ENCODE data around the gene NUMBL. TPM values are rescaled to one million over a fixed set of nuclear protein-coding genes. Genes with fewer than 3 reads are reported as not detected.

The NUMBL gene
- total RNA-seq, 2 experiments from 2014 or later, result 4.9 to 8.9 TPM

GRCh38 chr19:40666803-40667438, 23.5 kb downstream of the NUMBL start:
- Histone ChIP-seq H3K9me2 (ENCODE audit: insufficient read depth, low read length) (no peaks in the 10 kb centered on the region), H2AFZ (ENCODE audit: low read length) (no peak overlapping the region), H3K79me2 (ENCODE audit: insufficient read depth, low read depth, low read length) (no peaks in the 10 kb centered on the region), H3K27ac (ENCODE audit: low read depth, low read length, poor library complexity, severe bottlenecking) (no peak overlapping the region), H3K9me3 (ENCODE audit: low read length) (no peaks in the 10 kb centered on the region), H3K4me3 (ENCODE audit: low read depth, low read length, poor library complexity, severe bottlenecking) (no peak overlapping the region), H3K36me3 (ENCODE audit: insufficient read depth, low read length) (0 out of 2 replicates have a peak, but pooled peaks cover 6% of the 10 kb centered on the region), H3K4me2 (ENCODE audit: low read length) (no peak overlapping the region), H4K20me1 (ENCODE audit: insufficient read depth, low read length) (no peaks in the 10 kb centered on the region), H3K4me1 (ENCODE audit: insufficient read depth, low read length, poor library complexity, severe bottlenecking) (peaks cover 8% of the 10 kb centered on the region)
- TF ChIP-seq EZH2phosphoT487 (IDR thresholded peaks at IDR 0.05; ENCODE audit: borderline replicate concordance, low read depth, low read length) (no peak), CTCF (conservative IDR thresholded peaks at IDR 0.05; ENCODE audit: low read length) (no peak)
- ChIA-PET CTCF (ENCODE audit: unreplicated experiment) (no interaction called here), POLR2A (no interaction called here)
- no peak for DNase-seq (ENCODE audit: low spot score)
- BruUV-seq (replicated peaks), result no TSS peak
- intact Hi-C loops (cut with micrococcal nuclease; ENCODE audit: unreplicated experiment), result no loop called here

GRCh38 chr19:40663695-40664692, 26.5 kb downstream of the NUMBL start:
- CTCF ChIA-PET (ENCODE audit: unreplicated experiment), result interaction anchor here (0.6 to 1.0 kb wide), 2 partner anchors 86 to 156 kb away, joined by 3 read pairs; partner anchors contain the start of gene ACTMAP
- H3K4me3 ChIP-seq (ENCODE audit: low read depth, low read length, poor library complexity, severe bottlenecking), result peak overlapping the region; percentile 76
- intact Hi-C loops (cut with micrococcal nuclease; ENCODE audit: unreplicated experiment), result loop anchor here (1.0 to 5.0 kb wide), 4 partner anchors 88 to 481 kb away; partner anchors contain the start of genes ACTMAP and SNRPA
- peak overlapping the region; percentile 94 for H2AFZ ChIP-seq (ENCODE audit: low read length)
- H3K27ac ChIP-seq (ENCODE audit: low read depth, low read length, poor library complexity, severe bottlenecking), result no peak overlapping the region
- TF ChIP-seq CTCF (conservative IDR thresholded peaks at IDR 0.05; ENCODE audit: low read length) (no peak), EZH2phosphoT487 (IDR thresholded peaks at IDR 0.05; ENCODE audit: borderline replicate concordance, low read depth, low read length) (no peak)
- no peaks in the 10 kb centered on the region for H3K9me3 ChIP-seq (ENCODE audit: low read length)
- no peak for DNase-seq (ENCODE audit: low spot score)
- H3K4me1 ChIP-seq (ENCODE audit: insufficient read depth, low read length, poor library complexity, severe bottlenecking), result peaks cover 8% of the 10 kb centered on the region
- H3K79me2 ChIP-seq (ENCODE audit: insufficient read depth, low read depth, low read length), result no peaks in the 10 kb centered on the region
- POLR2A ChIA-PET, result no interaction called here
- peak overlapping the region; percentile 83 for H3K4me2 ChIP-seq (ENCODE audit: low read length)
- no peaks in the 10 kb centered on the region for H4K20me1 ChIP-seq (ENCODE audit: insufficient read depth, low read length)
- BruUV-seq (replicated peaks), result no TSS peak
- H3K36me3 ChIP-seq (ENCODE audit: insufficient read depth, low read length), result no peaks in the 10 kb centered on the region
- no peaks in the 10 kb centered on the region for H3K9me2 ChIP-seq (ENCODE audit: insufficient read depth, low read length)
